PC-9 (cell line): ENCODE measurements around the gene HIPK4.

Experiments
- CTCF ChIP-seq: fragments of 200-600 bp; sonication (generic); conservative IDR thresholded peaks from 2 replicates; pipeline ENCODE4 v1.6.1; 2017; ENCODE audit warnings: mixed run types, antibody characterized with exemption, mild to moderate bottlenecking, moderate library complexity
- EZH2 ChIP-seq: fragments of 200-600 bp; sonication (generic); IDR thresholded peaks from 2 replicates; pipeline ENCODE4 v1.8.0; 2017; ENCODE audit warnings: antibody characterized with exemption, low read depth

GRCh38 chr19:40369797-40370196 is 20.2 kb downstream of the HIPK4 start:
- TF ChIP-seq CTCF (no peak), EZH2 (no peak)
